ENCODE data around the gene TACC2.

TACC2 gene

DNA sequence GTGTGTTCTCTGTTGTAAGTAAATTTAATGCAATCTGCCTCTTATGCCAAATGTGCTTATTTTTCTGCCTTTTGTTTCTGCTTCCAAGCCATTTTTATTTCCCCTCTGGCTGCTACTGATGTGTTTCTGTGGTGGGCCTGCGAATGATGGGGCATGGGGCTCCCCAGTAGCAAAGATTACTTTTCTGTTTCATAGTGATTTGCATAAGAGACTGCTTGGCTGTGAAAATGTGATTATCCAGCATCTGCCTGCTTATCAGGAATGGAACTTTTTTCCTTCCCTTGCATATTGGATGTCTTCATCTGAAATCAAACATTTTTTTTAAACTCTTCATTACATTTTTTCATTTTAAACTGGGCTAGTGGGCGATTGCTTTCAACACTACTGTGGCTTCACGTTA is 224.4 kb downstream of the TACC2 start:
- no peak for TF ChIP-seq CTCF (IDR thresholded peaks at IDR 0.05; ENCODE audit: low read depth, low read length)

GRCh38 chr10:122213766-122214165 is 224.8 kb downstream of the TACC2 start:
- DNase-seq (ENCODE audit: extremely low read depth, low read depth), result no peak
- TF ChIP-seq CTCF (IDR thresholded peaks at IDR 0.05; ENCODE audit: low read depth, low read length), result no peak

More for the DNA sequence above, 224.4 kb downstream of the TACC2 start:
- DNase-seq (ENCODE audit: extremely low read depth, low read depth), result no peak

- DNase-seq (ENCODE audit: extremely low read depth, low read depth), result no peak
- TF ChIP-seq CTCF (IDR thresholded peaks at IDR 0.05; ENCODE audit: low read depth, low read length), result no peak
These were observed 227.1 kb downstream of the TACC2 start for GRCh38 chr10:122216047-122216446.

DNA sequence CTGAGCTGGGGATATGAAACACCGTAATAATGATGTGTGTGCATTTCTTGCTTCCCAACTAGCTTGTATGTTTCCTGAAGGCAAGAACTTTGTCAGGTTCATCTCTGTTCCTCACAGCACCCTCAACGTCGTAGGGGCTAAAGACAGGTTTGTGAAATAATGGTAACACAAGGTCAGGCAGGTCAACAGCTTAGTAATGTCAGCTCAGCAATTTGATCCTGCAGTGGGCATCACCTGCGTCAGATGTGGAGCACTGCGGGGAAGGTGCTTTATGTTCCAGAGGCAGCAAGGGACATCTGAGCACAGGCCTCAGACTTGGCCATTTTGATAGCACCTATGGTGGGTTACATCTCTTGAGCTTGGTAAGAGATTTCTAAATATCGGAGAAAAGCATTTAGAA is 230.4 kb downstream of the TACC2 start:
- DNase-seq (ENCODE audit: extremely low read depth, low read depth), result no peak
- TF ChIP-seq CTCF (IDR thresholded peaks at IDR 0.05; ENCODE audit: low read depth, low read length), result no peak

- no peak for DNase-seq (ENCODE audit: extremely low read depth, low read depth)
- TF ChIP-seq CTCF (IDR thresholded peaks at IDR 0.05; ENCODE audit: low read depth, low read length), result no peak
These were observed 231.8 kb downstream of the TACC2 start for GRCh38 chr10:122220736-122221135.

GRCh38 chr10:122221958-122222357 is 233.0 kb downstream of the TACC2 start:
- no peak for DNase-seq (ENCODE audit: extremely low read depth, low read depth)

GRCh38 chr10:122222638-122223037 is 233.7 kb downstream of the TACC2 start:
- TF ChIP-seq CTCF (IDR thresholded peaks at IDR 0.05; ENCODE audit: low read depth, low read length), result no peak
- DNase-seq (ENCODE audit: extremely low read depth, low read depth), result no peak

More at GRCh38 chr10:122221958-122222357, 233.0 kb downstream of the TACC2 start:
- no peak for TF ChIP-seq CTCF (IDR thresholded peaks at IDR 0.05; ENCODE audit: low read depth, low read length)

Data from AG09319 (cell line).